GM19023 (cell line): ENCODE measurements around the gene H3-3A.

ENCODE experiments used
- ATAC-seq: cut with Tn5 transposase; IDR thresholded peaks from one replicate; pipeline ENCODE4 v1.9.1; 2021; ENCODE audit warnings: mild to moderate bottlenecking, moderate library complexity; ENCODE audit not compliant: unreplicated experiment

The H3-3A gene

DNA sequence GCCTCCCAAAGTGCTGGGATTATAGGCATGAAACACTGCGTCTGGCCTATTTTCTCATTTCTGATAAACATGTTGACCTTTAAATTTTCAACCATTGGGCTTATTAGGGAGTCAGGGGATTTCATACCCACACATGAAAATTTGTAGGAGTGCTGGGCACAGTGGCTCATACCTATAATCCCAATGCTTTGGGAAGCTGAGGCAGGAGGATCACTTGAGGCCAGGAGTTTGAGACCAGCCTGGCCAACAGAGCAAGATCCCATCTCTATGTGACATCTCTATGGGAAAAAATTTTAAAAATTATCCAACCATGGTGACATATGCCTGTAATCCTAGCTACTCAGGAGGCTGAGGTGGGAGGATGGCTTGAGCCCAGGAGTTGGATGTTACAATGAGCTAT is 10.5 kb upstream of the H3-3A start:
- no peak for ATAC-seq

DNA sequence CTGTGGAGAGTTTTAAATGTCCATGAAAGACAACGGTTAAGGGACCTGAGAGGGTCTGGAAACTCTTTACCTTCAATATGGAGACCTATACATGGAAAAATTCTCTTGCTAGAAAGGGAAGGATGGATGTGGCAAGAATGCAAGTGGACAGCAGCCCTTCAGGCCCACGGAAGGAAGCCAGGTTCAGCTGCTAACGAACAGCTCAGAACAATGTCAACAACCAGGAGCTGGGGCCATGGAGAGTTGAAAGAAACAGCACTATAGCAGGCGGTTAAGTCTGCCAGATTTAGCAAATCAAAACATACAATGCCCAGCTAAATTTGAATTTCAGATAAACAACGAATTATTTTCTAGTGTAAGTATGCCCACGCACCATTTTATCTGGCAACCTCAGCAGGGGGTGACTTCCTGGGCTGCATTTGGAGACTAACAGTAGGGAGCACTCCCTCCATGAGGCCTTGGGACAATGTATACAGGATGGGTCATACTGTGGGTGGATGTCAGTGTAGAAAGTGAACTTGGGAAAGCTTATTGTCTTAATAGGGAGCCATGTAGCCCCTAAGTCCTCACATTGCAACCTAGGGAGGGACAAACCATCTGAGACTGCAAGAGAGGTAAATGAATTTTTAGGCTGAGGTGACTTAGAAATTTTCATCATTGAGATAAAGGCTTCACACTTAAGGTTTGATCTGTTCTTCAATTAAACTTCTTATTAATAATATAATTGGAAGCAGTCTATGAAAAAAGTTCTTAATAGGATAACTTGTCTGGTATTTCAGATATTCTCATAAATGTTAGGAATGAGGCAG is 7.8 kb upstream of the H3-3A start:
- ATAC-seq, result no peak

DNA sequence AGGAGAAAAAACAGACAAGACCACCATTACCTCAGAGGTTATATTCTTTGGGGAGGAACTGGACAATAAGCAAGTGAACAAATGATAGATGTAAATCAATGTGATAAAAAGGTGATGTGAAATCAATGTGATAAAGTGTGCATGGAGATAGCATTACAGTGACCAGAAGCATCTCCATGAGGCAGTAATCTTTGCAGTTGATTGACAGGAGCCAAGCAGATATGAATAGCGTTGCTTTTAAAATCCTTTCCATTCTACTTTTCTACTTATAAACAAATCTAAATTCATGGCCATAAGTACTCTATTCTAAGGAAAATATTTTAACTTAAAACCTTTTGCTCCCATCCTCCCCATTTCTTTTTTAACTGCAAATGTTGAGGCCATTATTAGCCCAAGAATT is 2.8 kb upstream of the H3-3A start:
- no peak for ATAC-seq

DNA sequence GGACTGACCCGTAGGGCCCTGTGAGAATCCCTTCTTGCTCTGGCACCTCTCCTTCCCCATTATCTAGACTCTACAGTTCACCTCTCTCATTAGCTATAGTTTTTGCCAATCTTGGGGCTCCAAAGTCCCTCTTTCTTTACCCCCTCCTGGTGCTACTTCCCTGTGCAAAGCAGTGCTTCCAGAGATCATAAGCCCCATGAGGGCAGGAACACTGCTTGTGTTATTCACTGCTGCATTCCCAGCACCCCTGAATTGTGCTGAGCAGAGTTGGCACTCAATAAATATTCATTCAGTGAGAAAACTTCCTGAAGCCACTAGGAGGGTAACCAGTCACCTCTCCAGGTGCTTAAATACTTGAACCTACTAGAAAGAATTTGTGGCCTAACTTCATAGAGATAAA is 2.1 kb upstream of the H3-3A start:
- no peak for ATAC-seq

DNA sequence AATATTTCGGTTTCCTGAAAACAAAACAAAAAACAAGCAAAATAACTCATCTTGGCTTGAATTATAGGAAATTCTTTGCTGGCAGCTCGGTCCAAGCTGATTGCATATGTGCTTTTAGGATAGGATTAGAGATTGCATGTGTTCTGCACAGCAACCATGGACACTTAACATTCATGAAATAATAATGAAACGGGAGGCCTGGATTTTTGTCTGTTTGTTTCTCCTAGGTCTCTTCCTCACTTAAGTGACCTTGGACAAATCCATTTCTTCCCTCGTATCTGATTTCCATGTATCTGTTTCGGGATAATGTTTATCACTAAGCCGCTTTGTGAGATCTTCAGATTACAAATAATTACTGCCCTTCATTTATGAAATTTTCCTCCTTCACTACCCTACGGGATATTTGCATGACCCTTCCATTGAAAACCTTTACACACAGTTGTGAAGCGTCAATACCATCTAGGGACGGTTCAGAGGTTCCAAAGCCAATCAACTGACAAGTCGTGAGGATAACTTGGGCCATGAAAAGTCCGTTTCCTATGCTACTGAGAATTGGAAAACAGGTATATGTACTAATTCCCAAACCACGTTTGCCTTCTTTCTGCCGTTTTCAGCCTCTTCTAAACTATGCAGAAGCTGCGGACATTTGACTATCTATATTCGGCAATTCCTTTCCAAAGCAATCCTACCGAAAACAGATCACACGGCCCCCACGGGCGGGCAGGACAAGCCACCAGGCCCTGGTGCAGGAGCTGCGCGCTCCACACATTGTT is 1.3 kb upstream of the H3-3A start:
- no peak for ATAC-seq

DNA sequence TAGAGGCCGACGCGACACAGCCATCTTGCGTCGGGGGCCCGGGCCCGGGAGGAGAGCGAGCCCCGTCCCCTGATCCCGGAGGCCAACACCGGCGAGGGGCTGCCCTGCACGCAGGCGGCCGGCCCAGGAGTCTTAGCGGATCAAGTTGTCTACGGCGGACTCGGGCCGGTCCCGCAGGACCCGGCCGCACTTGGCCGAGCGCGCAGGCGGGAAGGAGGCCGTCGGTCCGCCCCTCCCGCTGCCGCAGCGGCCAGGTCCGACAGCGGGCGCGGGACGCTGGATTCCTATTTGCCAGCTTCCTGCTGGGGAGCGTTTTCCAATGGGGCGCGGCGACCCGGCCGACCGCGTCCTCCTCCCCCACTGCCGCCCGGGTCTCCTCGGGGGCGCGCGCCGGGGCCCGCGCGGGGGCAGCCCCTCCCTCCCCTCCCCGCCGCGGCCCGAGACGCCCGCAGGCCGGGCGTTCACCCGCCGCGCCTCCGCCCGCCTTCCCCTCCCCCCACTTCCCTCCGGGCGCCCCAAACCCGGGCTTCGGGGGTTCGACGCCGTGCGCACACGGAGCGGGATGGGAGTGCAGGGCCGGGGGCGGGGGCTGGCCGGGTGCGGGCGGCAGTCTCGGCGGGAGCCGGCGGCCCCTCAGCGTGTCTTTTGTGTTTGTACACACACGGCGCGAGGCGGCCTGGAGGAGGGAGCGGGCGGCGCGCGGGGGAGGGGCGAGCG is 517 bp upstream of the H3-3A start:
- ATAC-seq, result peak; percentile 52

DNA sequence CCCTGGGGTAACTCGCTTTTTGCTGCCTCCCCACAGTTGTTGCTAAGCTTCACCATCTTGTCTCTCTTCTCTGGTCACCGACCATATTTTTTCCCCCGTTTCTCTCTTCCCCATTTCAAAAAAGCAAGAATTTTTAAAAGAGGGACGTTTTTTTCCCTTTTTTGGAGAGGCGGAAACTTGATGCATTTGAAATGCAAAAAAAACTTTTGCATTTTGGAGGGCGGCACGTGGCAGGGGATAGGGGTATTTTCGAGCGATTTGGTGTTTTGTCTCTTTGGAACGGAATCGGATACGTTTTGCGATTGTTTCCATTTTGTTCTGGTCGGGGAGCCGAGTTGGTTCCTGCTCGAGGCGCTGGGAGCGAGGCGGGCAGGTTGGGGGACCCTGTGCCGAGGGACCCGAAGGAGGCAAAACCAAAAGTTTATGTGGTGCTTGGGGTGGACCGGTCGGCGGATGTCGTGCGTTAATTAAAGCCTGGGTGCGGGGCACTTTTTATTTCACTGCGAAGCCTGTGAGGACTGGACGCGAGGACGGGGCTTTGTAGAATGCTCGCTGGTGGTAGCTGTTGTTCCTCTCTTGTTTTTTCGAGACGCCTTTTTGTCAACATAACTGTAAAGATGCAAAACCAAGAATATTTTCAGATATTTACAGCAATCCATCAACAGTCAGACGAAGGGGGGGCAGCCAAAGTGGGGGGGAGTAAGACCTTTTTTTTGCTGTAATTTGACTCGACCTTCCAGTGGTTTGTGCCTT is 884 bp downstream of the H3-3A start:
- ATAC-seq, result peak; percentile 10

DNA sequence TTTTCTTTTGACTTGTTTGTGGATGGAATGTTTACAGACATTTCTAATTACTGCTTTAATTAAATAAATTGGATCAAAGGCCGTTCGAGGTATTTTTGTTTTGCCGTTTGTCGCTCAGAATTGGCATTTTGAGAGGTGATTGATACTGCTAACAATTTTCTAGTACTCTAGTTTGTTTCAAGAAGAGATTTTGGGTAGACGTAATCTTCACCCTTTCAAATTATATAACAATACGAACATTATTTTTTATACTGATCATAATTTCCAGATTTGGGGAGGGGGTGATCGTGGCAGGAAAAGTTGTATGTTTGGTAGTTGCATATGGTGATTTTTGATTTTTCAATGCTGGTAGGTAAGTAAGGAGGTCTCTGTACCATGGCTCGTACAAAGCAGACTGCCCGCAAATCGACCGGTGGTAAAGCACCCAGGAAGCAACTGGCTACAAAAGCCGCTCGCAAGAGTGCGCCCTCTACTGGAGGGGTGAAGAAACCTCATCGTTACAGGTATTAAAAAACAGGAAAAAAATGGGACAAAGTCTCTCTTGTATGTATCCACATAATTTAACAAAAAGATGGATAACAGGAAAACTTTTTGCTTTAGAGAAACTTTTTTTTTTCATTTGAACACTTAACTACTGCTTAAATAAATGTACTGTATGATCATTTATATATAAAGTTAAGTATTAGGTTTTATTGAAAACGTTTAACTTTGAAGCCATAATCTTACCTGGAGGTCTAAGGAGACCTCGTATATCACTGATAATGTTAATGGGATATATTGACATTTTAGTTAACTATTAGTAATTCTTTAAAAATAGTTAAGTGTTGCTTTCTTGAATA is 1.7 kb downstream of the H3-3A start:
- ATAC-seq, result no peak

DNA sequence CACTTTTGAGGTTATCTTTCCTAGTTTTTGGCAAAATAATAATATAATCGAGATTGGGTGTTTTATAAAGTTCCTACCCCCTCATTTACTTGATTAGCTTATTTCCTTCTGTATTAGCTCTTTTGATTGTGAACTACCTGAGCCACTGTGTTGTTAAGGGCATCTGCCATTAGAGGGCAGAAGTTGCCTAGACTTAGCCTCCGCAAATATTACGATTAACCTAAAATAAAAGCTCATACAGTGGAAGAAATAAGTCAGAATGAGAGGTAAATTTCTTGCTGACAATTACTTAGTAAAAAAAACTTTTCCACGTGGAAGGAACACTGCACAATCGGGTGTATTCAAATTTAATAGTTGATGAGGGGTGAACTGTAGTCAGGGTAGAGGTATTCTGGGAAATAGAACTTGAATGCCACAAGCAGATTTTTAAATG is 2.3 kb downstream of the H3-3A start:
- no peak for ATAC-seq

DNA sequence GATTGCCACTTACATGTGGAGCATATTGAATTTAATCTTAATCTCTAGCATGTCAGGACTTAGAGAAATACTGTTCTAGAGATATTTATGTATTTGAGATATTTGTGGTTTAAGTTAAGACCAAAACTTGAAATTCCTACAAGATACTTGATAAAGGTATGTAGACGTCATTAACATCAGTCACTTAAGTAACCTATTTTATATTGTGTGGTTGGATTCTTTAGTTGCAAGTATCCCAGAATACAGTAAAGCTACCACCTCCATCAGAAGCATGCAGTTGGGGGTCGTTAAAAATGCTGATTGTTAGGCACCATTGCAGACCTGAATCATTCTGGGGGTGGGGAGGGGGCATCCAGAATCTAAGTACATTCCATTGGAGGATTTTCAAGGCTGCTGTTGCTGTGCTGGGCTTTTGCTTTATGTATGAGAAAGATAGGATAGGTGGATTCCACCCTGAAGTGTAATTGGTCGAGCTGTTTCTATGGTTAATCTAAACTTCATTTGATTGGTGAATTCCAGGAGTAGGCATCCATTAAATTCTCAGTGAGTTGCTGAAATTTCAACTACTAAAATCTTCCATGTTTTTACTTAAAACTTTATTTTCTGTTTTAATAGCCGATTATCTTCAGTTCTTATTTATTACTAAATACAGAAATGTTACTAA is 4.0 kb downstream of the H3-3A start:
- ATAC-seq, result no peak

DNA sequence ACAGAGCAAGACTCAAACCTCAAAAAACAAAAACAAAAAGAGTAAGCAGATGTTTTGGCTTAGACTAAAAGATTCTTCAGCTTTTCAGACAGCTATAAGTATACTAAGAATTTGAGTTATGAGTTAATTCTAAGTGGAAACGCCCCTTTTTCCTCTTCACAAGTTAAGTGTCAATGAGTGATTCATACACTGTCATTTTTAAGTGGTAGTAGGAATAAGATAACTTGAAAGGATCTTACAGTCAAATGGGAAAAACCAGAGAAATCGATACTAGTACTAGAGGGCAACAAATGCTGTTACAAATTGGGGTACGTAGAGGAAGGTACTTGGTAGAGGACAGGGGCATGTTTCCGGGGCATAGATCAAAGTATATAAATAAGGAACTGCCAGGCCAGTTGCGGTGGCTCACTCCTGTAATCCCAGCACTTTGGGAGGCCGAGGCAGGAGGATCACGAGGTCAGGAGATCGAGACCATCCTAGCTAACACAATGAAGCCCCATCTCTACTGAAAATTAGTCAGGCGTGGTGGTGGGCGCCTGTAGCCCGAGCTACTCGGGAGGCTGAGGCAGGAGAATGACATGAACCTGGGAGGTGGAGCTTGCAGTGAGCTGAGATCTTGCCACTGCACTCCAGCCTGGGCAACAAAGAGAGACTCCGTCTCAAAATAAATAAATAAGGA is 7.4 kb downstream of the H3-3A start:
- no peak for ATAC-seq

DNA sequence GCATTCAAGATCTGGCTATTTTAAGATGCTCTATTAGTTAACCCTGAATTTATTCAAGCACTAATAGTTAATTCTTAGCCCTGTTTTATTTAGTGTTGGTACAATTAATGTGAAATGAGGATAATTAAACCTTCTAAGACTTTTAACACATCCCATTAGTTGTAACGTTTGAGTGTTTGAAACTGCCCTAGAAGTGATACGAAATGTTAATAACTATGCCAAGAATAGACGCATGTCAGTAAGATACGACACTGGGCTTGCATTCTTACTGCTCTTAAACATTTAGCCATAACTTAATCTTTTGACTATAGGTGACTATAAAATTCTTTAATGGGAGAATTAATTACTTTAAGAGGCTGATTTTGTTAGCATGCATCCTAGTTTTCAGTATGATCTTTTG is 9.8 kb downstream of the H3-3A start:
- ATAC-seq, result no peak

DNA sequence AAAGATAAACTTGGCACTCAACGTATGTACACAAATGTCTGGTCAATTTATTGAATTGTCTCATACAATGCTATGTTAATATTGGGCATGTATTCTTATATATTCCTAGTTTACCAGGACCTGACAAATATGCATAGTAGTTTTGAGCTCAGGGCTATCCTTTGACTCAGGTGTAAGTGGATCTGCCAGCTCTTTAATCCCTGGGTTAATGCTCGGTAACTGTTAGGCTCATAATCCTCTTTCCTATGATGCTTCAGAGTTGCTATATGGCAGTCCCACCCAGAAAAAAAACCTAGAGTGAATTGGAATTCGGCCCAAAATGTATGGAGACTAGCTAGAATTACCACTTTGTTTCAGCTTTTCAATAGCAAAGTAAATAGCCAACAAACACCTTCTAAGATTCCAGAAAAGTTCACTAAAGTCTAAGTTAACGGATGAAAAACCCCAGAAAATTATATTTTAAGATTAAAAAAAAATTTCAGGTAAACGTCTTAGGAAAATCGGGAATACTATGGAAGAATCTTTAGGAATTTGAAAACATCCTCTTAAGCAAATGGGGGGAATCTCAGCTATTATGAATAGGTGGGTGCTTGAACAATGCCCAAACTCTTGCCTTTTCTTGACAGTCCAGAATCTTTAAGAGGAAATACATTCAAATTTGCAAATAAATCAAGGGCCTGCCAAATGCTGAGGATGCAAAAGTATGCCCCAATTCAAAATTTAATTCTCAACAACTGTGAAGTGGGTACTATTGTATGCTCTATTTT is 10.9 kb downstream of the H3-3A start:
- no peak for ATAC-seq

DNA sequence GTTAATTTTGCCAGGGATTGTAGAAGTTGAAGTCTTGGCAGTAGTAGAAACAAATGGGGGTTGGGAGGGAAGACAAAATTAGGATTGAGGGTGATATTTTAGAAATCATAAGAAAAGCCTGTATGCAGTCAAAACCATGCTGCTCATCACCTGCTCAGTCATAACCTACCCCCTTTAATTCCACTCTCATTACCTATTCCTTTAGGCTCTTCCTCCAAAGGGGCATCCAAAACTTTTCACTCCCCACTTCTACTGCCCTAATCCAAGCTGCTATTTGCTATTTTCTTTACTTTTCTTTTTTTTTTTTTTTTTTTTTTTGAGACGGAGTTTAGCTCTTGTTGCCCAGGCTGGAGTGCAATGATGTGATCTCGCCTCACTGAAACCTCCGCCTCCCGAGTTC is 11.5 kb downstream of the H3-3A start:
- ATAC-seq, result no peak

DNA sequence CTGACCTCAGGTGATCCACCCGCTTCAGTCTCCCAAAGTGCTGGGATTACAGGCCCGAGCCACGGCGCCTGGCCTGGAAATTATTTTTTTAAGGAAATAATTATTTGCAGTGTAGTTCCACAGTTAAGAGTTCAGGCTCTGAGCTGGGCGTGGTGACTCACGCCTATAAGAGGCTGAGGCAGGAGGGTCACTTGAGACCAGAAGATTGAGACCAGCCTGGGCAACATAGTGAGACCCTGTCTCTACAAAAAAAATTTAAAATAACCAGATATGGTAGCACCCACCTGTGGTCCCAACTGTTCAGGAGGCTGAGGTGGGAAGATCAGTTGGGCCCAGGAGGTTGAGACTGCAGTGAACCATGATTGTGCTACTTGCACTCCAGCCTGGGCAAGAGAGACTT is 13.9 kb downstream of the H3-3A start:
- no peak for ATAC-seq

DNA sequence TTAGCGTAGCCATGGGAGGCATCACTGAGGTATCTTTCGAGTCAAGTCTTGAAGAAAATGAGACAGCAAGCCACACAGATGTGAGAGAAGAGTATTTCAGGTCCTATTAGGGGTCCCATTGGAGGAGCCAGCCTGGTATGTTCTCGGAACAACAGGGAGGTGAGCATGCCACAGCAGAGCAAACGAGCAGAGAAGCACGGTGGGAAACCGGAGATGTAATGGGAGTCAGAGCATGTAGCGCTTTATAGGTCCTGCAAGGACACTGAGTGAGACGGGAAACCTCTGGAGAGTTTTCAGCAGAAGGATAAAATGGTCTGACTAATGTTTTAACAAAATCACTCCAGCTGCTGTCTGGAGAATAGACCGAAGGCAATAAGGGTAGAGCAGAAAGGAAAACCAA is 15.9 kb downstream of the H3-3A start:
- ATAC-seq, result no peak

DNA sequence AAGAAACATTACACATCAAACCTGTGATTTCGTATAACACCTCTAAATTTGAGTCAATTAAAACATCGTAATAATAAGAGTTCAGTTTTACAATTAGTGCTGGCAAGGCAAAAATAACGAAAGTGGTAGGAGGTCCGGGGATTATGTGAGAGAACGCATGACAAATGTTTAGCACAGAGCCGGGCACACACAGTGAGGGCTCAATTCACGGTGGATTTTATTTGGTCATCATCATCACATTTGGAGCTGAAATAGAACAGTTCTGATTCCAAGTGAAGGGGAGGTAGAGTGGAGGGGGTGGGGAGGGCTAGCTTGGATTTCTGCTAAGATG is 20.0 kb downstream of the H3-3A start:
- no peak for ATAC-seq

DNA sequence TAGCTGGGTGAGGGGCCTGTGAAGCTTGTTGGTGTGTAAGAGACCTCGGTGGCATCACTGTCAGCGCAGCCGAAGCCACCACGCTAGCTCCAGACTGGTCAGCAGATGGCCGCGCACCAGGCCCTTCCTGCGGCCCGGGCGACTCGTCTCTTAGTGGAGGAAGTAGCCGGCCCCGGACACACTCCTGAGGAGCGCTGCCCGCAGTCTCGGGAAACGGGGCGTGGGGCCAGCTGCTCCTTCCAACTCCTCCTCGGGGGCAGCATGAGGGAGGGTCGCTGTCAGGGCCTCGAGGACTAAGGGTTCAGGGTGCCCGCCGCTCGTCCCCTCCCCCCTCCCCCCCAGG is 20.4 kb downstream of the H3-3A start:
- ATAC-seq, result peak; percentile 25
